GM19193 (cell line): ENCODE results near the gene PTGIS.

Experiments used
- POLR2A ChIP-seq: IDR thresholded peaks from 4 replicates; pipeline ENCODE4 v1.6.1; 2011; ENCODE audit not compliant: insufficient read depth, insufficient read length; ENCODE audit errors: extremely low read depth

The PTGIS gene

DNA sequence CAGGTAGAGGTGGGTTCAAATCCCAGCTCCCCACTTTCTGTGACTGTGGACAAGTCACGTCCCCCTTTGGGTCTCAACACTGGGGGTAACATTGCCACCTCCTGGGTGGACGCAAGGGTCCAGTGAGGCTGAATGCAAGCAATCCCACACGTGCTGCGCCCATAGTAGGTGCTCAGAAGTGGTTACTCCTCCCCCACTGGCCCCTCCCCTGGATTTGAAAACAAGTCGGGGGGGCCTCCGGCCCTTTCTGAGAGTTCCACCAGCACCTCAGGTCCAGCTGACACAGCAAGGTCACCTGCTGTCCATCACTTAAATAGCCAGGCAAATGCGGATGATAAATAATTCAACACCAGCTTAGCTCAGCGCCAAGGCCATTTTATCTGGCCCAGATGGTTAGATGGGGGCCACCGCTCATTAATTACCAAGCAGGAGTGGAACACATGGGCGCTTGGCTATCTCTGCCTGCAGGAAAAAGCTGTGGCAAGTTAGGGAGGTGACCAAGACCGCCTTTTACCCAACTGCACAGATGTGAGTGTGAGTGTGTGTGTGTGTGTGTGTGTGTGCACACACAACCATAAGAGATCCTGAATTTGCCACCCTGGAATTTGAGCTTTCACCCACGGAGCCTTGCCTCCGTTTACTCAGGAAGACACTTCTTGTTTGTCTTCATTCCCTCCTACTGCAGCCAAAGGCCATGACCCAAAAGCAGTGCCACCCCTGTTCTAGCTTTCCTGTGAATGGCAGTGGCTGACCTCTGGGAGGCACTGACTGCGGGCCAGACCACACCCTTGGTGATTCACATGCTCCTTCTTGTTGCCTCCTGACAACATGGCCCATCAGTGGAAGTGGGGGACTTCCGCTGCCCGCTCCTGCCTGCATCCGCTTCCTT is 50.8 kb downstream of the PTGIS start:
- TF ChIP-seq POLR2A, result no peak

DNA sequence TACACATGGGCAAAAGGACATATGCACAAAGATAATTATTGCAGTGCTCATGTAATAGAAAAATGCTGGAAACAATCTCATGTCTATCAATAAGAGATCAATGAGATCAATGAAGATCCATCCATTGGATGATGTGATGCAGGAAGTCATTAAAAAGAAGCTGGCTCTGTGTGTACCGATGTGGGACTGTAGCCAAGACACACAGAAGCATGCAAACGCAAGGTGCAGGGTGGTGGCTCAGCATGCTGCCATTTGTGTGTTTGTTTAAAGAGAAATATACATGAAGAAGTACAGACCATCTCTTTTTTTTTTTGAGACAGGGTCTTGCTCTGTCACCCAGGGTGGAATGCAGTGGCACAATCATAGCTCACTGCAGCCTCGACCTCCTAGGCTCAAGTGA is 52.4 kb downstream of the PTGIS start:
- TF ChIP-seq POLR2A, result no peak

DNA sequence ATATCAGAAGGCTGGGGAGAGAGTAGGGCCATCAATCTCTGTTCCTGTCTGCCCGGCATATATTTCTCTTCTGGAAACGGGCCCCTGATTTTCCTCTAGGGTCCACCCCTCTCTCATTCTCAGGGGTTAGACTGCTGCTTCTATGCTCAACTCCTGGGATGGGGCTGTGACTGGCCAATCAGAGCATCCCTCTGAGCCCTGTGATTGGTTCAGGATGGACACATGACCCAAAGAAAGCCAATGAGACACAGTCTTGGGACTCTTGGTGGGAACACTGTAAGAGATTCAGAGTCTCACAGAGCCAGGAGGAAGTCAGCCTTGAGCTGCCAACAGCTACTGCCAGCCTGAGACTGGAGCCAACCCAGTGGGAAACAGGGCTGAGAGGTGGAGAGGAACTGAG is 54.4 kb downstream of the PTGIS start:
- no peak for TF ChIP-seq POLR2A

DNA sequence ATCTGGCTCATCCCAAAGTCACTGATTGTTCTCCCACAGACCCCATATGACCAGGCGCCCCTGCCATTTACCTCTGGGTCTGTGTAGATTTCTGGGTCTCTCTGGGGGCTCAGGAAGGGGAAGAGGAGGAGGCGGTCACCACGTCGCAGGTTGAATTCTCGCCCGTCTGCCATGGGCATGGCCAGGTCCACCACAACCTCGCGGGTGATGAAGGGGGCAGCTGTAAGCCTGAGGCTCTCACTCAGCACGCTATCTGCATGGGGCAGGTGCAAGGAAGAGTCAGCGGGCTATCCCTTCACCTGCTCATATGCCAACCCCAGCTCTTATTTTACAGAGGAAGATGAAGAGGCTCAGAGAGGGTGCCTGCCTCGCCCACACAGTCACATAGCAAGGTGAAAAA is 54.9 kb downstream of the PTGIS start:
- no peak for TF ChIP-seq POLR2A

DNA sequence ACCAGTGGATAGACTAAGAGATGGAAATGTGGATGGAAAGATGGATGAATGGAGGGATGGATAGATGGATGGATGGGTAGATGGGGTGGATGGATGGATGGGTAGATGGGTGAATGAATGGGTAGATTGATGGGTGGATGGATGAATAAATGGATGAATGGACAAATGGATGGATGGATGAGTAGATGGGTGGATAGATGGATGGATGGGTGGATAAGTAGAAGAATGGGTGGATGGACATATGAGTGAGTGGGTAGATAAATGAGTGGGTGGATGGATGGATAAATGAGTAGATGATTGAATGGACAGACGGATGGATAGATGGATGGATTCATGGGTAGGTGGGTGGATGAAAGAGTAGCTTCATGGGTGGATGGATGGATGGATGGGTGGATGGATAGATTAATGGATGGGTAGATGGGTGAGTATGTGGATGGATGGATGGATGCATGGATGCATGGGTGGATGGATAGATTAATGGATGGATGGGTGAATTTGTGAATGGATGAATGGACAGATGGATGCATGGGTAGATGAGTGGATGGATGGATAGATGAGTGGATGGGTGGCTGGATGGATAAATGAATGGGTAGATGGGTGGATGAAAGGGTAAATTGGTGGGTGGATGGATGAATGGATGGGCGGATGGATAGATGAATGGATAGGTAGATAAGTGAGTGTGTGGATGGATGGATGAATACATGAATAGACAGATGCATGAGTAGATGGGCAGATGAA is 56.0 kb downstream of the PTGIS start:
- no peak for TF ChIP-seq POLR2A

DNA sequence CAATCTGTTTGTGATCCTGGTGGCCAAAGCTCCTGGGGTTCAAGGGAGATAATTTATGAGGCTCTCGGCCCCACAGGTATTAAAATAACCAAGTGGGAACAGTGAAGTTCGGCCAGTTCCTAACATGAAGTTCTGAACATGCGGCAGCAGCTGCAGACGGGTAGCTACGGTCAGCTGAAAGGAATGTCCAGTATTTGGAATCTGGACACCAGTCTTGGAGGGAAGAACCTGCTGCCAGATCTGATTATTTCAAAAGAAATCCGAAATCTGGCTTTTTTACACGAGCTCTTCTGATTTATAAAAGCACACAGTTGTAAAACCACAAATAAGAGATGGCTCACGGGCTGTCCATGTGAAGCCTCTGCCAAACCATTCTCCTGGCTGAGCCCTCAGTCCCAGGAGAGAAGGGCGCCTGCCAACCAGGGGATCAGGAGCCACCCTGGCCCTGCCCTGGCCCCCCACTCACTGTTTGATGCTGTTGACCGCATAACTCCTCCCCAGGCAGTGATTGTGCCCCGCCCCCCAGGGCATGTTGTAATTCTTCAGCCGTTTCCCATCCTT is 57.3 kb downstream of the PTGIS start:
- TF ChIP-seq POLR2A, result no peak

DNA sequence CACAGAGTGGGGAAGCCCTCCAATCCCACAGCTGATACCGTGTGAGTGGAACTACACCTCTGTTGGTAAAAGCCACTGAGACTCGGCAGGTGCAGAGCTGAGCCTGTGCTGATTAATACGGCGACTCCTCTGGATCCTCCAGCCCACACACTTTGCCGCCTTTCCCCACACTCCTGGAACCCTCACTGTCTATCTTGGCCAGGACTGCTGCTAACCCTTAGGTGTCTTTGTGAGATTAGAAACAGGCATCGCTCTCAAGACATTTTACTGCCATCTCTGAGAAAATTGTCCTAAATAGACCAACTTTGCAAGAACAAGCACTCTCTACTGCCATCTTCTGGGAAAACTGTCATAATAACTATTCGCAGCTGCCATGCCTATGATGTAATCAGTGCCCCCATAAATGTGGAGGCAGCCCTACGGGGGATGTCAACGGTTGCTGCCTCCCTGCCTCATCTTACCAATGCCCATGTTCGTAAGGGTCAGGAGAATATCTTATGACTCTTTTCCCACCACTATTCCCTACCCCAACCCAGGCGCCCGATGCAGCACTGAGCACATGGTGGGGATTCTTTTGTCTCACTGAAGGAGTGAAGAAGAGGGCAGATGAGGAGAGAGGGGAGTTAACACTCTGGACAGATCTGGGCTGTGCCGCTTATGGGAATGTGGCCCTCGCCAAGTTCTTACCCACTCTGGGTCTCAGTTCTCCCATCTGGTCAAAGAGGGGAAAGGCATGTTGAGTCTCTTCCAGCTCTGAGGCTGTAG is 59.3 kb downstream of the PTGIS start:
- TF ChIP-seq POLR2A, result no peak

DNA sequence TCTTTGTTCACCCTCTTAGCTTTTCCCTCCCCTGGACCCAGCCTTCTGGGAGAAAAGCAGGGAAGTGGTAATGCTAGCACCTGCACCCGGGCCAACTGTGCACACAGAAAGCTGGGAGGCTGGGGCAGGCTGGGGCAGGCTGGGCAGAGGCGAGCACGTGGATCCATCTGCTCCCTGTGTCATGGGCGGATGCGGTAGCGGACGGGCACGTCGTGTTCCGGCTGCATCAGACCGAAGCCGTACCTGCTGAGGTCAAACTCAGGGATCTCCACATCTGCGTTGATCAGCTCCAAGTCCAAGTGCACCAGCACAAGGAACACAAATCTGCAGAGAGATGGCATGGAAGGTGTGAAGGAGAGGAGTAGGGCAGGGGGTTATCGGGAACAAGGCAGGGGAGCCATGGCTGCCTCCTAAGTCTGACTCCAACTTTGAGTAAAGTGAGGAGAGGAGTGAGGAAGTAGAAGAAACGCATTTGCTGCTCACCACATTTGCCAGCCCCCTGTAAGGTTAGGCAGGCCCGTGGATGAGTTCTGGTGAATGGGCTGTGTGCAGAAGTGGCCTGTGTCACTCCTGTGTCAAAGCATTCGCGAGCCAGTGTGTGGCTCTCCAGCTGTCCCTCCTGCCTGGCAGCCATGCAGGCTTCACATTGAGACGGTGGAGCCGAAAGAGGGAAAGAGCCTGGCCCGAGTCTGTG is 60.0 kb downstream of the PTGIS start:
- no peak for TF ChIP-seq POLR2A

DNA sequence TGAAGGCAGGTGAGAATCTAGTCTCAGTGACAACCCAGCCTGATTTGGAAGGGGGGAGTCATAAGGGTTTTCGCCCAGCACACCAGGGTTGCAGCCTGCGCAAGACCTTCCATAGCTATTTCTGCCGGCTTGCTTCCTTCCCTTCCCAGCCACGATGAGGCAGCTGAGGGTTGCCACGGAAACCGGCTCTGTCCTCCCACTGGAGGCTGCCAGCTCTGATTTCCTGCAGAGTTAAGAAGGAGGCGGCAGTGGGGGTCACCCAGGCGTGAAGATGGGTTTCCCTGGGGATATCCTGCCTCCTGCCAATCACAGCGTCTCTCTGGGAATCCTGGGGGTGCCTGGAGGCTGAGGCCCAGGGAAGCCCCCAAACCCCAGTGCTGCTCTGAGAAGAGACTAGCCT is 62.4 kb downstream of the PTGIS start:
- no peak for TF ChIP-seq POLR2A

DNA sequence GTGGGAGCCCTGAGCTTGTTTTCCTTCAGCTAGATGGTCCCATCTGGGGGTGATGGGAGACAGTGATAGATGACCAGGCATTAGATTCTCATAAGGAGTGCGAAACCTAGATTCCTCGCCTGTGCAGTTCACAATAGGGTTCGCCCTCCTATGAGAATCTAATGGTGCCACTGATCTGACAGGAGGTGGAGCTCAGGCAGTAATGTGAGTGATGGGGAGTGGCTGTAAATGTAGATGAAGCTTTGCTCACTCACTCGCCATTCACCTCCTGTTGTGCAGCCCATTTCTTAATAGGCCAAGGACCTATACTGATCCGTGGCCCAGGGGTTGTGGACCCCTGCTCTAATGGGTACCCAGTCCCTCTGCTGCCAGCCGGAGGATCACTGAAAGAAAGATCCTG is 64.8 kb downstream of the PTGIS start:
- no peak for TF ChIP-seq POLR2A

DNA sequence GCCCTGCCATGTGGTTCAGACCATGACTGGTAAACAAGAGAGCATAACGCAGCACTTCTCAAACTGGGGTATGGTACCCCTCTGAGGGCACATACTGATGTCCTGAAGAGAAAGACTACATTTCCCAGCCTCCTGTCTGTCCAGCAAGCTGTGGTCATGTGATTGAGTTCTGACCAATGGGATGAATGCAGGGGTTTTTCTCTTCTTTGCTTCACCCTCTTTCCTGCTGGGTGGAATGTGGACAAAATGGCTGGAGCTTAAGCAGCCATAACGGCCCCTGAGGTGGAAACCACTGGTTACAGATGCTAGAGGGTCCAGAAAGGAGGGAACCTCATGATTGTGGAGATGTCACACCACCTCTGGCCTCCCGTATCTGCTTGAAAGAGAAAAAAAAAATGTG is 66.0 kb downstream of the PTGIS start:
- no peak for TF ChIP-seq POLR2A

DNA sequence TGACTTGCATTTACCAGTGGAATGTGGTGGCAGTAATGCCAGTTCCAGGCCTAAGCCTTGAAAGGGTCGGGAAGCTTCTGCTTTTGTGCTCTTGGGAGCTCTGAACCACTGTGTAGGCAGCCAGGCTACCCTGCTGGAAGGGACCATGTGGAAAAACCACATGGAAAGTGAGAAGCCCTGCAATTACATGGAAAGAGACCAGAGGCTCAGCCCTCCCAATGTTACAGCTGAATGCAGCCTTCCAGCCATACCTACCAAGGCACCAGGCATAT is 70.6 kb downstream of the PTGIS start:
- TF ChIP-seq POLR2A, result no peak

DNA sequence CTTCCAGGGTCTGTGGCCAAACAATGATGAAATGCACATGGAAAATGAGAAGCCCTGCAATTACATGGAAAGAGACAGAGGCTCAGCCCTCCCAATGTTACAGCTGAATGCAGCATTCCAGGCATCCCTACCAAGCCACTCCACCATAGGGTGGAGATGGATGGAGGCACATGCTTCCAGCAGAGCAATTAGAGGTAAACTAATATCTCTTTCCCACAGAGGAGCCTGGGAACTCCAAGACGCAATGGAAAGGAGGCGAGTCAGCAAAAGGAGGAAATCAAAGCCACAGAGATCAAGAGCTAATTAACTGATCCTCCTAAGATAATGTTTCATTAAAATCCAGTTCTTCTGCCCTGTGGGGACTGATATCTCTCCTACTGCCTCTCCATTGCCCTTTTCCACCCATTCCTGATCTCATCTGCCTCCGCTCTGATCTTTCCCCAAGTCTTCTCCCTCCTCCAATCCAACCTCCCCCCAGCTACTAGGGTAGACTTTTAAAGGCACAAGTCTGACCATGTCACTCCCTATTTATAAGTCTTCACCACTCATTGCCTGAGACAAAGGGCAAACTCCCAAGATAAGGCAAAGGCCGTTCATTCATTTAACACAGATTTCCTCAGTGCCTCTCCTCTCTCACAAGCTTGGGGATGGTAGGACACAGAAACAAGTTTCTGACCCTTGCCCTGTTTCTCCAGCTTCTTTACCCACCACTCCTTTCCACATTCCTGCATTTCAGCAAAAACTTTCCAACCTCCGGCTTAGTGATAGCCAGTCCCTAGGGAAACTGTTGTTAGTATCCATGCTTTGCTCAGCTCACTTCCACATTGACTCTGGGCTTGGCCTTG is 71.2 kb downstream of the PTGIS start:
- TF ChIP-seq POLR2A, result no peak

DNA sequence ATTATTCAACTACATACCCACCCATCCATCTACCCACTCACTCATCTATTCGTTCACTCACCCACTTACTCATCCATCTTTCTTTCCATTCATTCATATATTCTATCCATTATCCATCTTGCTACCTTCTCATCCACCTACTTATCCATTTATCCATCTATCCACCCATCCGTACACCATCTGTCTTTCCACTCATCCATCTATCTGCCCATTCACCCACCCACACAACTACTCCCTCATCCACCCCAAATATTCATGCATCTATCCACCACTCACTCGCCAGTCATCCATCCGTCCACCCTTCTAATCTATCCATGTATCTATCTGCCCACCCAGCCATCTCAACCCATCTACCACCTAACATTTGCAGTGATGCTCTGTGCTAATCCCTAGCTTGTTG is 71.9 kb downstream of the PTGIS start:
- TF ChIP-seq POLR2A, result no peak
